IMR-90 (cell line): ENCODE measurements around the gene PRSS23. TPM values are rescaled to one million over a fixed set of nuclear protein-coding genes. Genes with fewer than 3 reads are reported as not detected.
A peak's percentile ranks its signal among the peaks of the same experiment; 100 is the strongest.

Source experiments
- ATAC-seq: fragments of 200-7000 bp; cut with Tn5 transposase; 2 replicates; pipeline ENCODE4 v1.9.1; 2020; ENCODE audit warnings: low read depth, mild to moderate bottlenecking, moderate library complexity
- BruUV-seq: library from RNA; stranded (reverse); fragments of 400-500 nt; replicated peaks from 2 replicates; lab custom pipeline; 2021; lab: Mats Ljungman, UMichigan
- CTCF ChIA-PET: fragments of 300-600 bp; formaldehyde crosslinking; extraction: SDS; loops from one replicate; lab custom pipeline; 2021; ENCODE audit warnings: antibody characterized with exemption; lab: Yijun Ruan, JAX
- POLR2A ChIA-PET: fragments of 300-600 bp; sonication (Branson Sonifier 250); formaldehyde crosslinking; loops from one replicate; lab custom pipeline; 2022; ENCODE audit warnings: antibody characterized with exemption; ENCODE audit not compliant: unreplicated experiment; lab: Charles Lee
- DNase-seq: peaks from one replicate; pipeline ENCODE4 v3.0.0; 2013
- H2AFZ ChIP-seq: replicated peaks from 2 replicates; pipeline ENCODE3; 2013; ENCODE audit warnings: low read length, mild to moderate bottlenecking; ENCODE audit not compliant: poor library complexity
- H2AK5ac ChIP-seq: 2 replicates; pipeline ENCODE4 v1.6.1; 2013; ENCODE audit warnings: low read depth, low read length, inconsistent platforms
- H2AK9ac ChIP-seq: replicated peaks from 2 replicates; pipeline ENCODE3; 2013; ENCODE audit warnings: mild to moderate bottlenecking, low read depth, low read length, moderate library complexity; ENCODE audit not compliant: poor library complexity
- H2BK120ac ChIP-seq: 2 replicates; pipeline ENCODE4 v1.6.1; 2013; ENCODE audit warnings: low read depth, low read length, inconsistent platforms
- H2BK15ac ChIP-seq: 3 replicates; pipeline ENCODE4 v1.6.1; 2013; ENCODE audit warnings: low read depth, low read length, inconsistent platforms
- H2BK20ac ChIP-seq: 2 replicates; pipeline ENCODE4 v1.6.1; 2013; ENCODE audit warnings: low read depth, mild to moderate bottlenecking, inconsistent platforms, low read length, moderate library complexity
- H2BK5ac ChIP-seq: 2 replicates; pipeline ENCODE4 v1.6.1; 2013; ENCODE audit warnings: mild to moderate bottlenecking, low read depth, low read length, inconsistent platforms; ENCODE audit not compliant: poor library complexity, severe bottlenecking
- H3K14ac ChIP-seq: replicated peaks from 2 replicates; pipeline ENCODE4 v1.6.1; 2013; ENCODE audit warnings: low read depth, low read length, inconsistent platforms
- H3K18ac ChIP-seq: 2 replicates; pipeline ENCODE4 v1.6.1; 2013; ENCODE audit warnings: low read depth, low read length, control low read depth
- H3K23ac ChIP-seq: 2 replicates; pipeline ENCODE4 v1.6.1; 2013; ENCODE audit warnings: low read depth, low read length, inconsistent platforms
- H3K27ac ChIP-seq: 2 replicates; pipeline ENCODE4 v1.5.1; 2013; ENCODE audit warnings: mild to moderate bottlenecking, control low read depth, low read length; ENCODE audit not compliant: insufficient read depth
- H3K27me3 ChIP-seq: 2 replicates; pipeline ENCODE4 v1.6.1; 2013; ENCODE audit warnings: low read length; ENCODE audit not compliant: control insufficient read depth, insufficient read depth
- H3K36me3 ChIP-seq: 2 replicates; pipeline ENCODE4 v1.6.1; 2013; ENCODE audit warnings: low read length, mixed read lengths; ENCODE audit not compliant: control insufficient read depth, insufficient read depth
- H3K4ac ChIP-seq: 2 replicates; pipeline ENCODE4 v1.6.1; 2013; ENCODE audit warnings: low read depth, low read length, inconsistent platforms
- H3K4me1 ChIP-seq: 2 replicates; pipeline ENCODE4 v1.6.1; 2013; ENCODE audit warnings: low read length, mixed read lengths; ENCODE audit not compliant: control insufficient read depth, insufficient read depth
- H3K4me2 ChIP-seq: 2 replicates; pipeline ENCODE4 v1.6.1; 2013; ENCODE audit warnings: low read depth, mild to moderate bottlenecking, control low read depth, low read length, moderate library complexity
- H3K4me3 ChIP-seq: 2 replicates; pipeline ENCODE4 v1.5.1; 2013; ENCODE audit warnings: low read depth, mild to moderate bottlenecking, control low read depth, low read length, moderate library complexity; ENCODE audit not compliant: insufficient read depth
- H3K56ac ChIP-seq: 2 replicates; pipeline ENCODE4 v1.6.1; 2013; ENCODE audit warnings: low read length, inconsistent platforms; ENCODE audit not compliant: insufficient read depth; ENCODE audit errors: extremely low read depth
- H3K79me1 ChIP-seq, 2 experiments: 2 replicates each; pipeline ENCODE4 v1.6.1; 2013; ENCODE audit warnings: low read length in 2 of 2, inconsistent platforms in 1 of 2, low read depth in 1 of 2
- H3K9ac ChIP-seq: 2 replicates; pipeline ENCODE4 v1.6.1; 2013; ENCODE audit warnings: low read depth, low read length, control low read depth
- H3K9me1 ChIP-seq: 2 replicates; pipeline ENCODE4 v1.6.1; 2013; ENCODE audit warnings: low read length, inconsistent platforms; ENCODE audit not compliant: insufficient read depth
- H3K9me3 ChIP-seq: 2 replicates; pipeline ENCODE4 v1.6.1; 2013; ENCODE audit warnings: low read length; ENCODE audit not compliant: control insufficient read depth, insufficient read depth
- H4K20me1 ChIP-seq: 2 replicates; pipeline ENCODE4 v1.6.1; 2013; ENCODE audit warnings: low read length, inconsistent platforms; ENCODE audit not compliant: insufficient read depth
- H4K5ac ChIP-seq: 2 replicates; pipeline ENCODE4 v1.6.1; 2013; ENCODE audit warnings: mild to moderate bottlenecking, low read depth, low read length, control low read depth
- H4K8ac ChIP-seq, 2 experiments: 2 replicates each; pipeline ENCODE4 v1.6.1; 2013; ENCODE audit warnings: low read depth in 2 of 2, low read length in 2 of 2, control low read depth in 1 of 2, inconsistent platforms in 1 of 2
- H4K91ac ChIP-seq: 2 replicates; pipeline ENCODE4 v1.6.1; 2013; ENCODE audit warnings: low read depth, low read length, inconsistent platforms; ENCODE audit not compliant: insufficient read depth
- BHLHE40 ChIP-seq: fragments of 150-350 bp; IDR thresholded peaks from 2 replicates; pipeline ENCODE4 v1.6.1; 2016; ENCODE audit warnings: mild to moderate bottlenecking, low read depth, low read length
- CEBPB ChIP-seq: IDR thresholded peaks from 2 replicates; pipeline ENCODE4 v1.6.1; 2012; ENCODE audit warnings: low read depth, low read length, improper control_type of control experiment
- CHD1 ChIP-seq: IDR thresholded peaks from 2 replicates; pipeline ENCODE4 v1.6.1; 2012; ENCODE audit warnings: low read depth, low read length, improper control_type of control experiment
- MAFK ChIP-seq: IDR thresholded peaks from 2 replicates; pipeline ENCODE4 v1.6.1; 2012; ENCODE audit warnings: low read depth, low read length, improper control_type of control experiment
- MAZ ChIP-seq: IDR thresholded peaks from 2 replicates; pipeline ENCODE4 v1.6.1; 2012; ENCODE audit warnings: low read depth, mild to moderate bottlenecking, low read length, improper control_type of control experiment, moderate library complexity, borderline replicate concordance
- MXI1 ChIP-seq: IDR thresholded peaks from 2 replicates; pipeline ENCODE4 v1.6.1; 2012; ENCODE audit warnings: low read depth, mild to moderate bottlenecking, low read length, moderate library complexity, borderline replicate concordance
- NFE2L2 ChIP-seq: fragments of 150-350 bp; IDR thresholded peaks from 2 replicates; pipeline ENCODE4 v1.6.1; 2016; ENCODE audit warnings: low read depth, mild to moderate bottlenecking, low read length
- POLR2A ChIP-seq: IDR thresholded peaks from 2 replicates; pipeline ENCODE4 v1.6.1; 2012; ENCODE audit warnings: mild to moderate bottlenecking, low read depth, low read length
- RCOR1 ChIP-seq: IDR thresholded peaks from 2 replicates; pipeline ENCODE4 v1.6.1; 2012; ENCODE audit warnings: mild to moderate bottlenecking, low read length, improper control_type of control experiment; ENCODE audit not compliant: insufficient replicate concordance
- WGBS, 2 experiments: methylation state at CpG; one replicate each; pipeline versions ENCODE4 v1.1.5 to v1.1.7; 2013; ENCODE audit warnings: missing lambda C conversion rate in 2 of 2; ENCODE audit not compliant: insufficient read length in 1 of 2; ENCODE audit errors: extremely low coverage in 2 of 2; 5-methylcytosine and 5-hydroxymethylcytosine counted together
- dilution Hi-C: fragments of 300-500 bp; cut with HindIII; formaldehyde crosslinking; loops from one replicate; pipeline ENCODE4 v1.14.3; 2018; ENCODE audit warnings: low sequenced_read_pairs; ENCODE audit not compliant: unreplicated experiment
- in situ Hi-C: fragments of 300-500 bp; cut with MboI; formaldehyde crosslinking; loops from 3 replicates; pipeline ENCODE4 v1.14.3; 2019; ENCODE audit warnings: low sequenced_read_pairs, inconsistent platforms, mixed read lengths
- intact Hi-C: fragments of 100-400 bp; cut with micrococcal nuclease; formaldehyde crosslinking; loops from 2 replicates; pipeline ENCODE4 v1.10.0; 2022
- polyA plus RNA-seq, 3 experiments: library from polyadenylated mRNA; depleted of rRNA; stranded (reverse); fragments of >200 nt; gene quantifications; 2 replicates each; pipeline ENCODE4 v1.2.3, GENCODE V29; 2012; ENCODE audit warnings: low replicate concordance in 1 of 3
- total RNA-seq: library from RNA; depleted of rRNA; stranded (reverse); fragments of >200 nt; gene quantifications from 2 replicates; pipeline ENCODE4 v1.2.3, GENCODE V29; 2012
- TF ChIP-seq, protein P1 (sequence below): fragments of 150-350 bp; IDR thresholded peaks from 2 replicates; pipeline ENCODE4 v1.6.1; 2016; ENCODE audit warnings: low read depth, mild to moderate bottlenecking, low read length, moderate library complexity, borderline replicate concordance
- TF ChIP-seq, protein P2 (sequence below): fragments of 150-350 bp; IDR thresholded peaks from 2 replicates; pipeline ENCODE4 v1.6.1; 2017; ENCODE audit warnings: mild to moderate bottlenecking, antibody characterized with exemption, low read length, low read depth

The PRSS23 gene
- total and polyA plus RNA-seq, 2 of the 4 experiments (the other 2 are of a cell fraction), result 100 to 199 TPM

DNA sequence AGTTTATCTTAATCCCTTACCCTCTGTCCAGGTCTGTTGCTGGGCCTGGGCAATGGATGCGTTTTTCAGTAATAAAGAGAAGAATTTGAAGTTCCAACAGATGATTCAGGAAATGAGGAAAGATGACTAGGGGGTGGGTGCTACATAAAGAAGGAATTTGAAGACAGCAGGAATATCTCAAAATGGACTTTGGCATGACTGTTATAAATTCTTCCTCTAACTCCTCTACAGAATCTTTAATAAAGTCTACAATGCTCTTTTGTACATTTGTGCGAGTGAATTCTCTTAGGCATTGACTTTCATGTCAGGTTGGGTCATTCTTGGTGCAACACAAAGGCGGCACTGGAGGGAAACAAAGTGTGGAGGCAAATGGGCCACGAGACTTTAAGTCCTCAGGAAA, 35.1 kb upstream of the PRSS23 start:
- Histone ChIP-seq H2BK20ac (no peak overlapping the region), H4K20me1 (no peaks in the 10 kb centered on the region), H3K9ac (no peak overlapping the region), H3K4ac (no peak overlapping the region), H3K23ac (no peak overlapping the region), H3K4me3 (no peak overlapping the region), H2AFZ (no peak overlapping the region), H2AK9ac (no peak overlapping the region), H2BK15ac (no peak overlapping the region), H3K4me1 (peaks cover 10% of the 10 kb centered on the region; the same call in 1 of the 2 replicates), H2BK5ac (no peak overlapping the region), H3K14ac (no peak overlapping the region; the same call in 1 of the 2 replicates), H2BK120ac (no peak overlapping the region), H3K27me3 (no peaks in the 10 kb centered on the region), H3K9me1 (peaks cover 4% of the 10 kb centered on the region; the same call in 1 of the 2 replicates), H4K91ac (no peak overlapping the region), H4K5ac (no peak overlapping the region), H2AK5ac (no peak overlapping the region), H3K4me2 (no peak overlapping the region), H3K79me1 (no peaks in the 10 kb centered on the region), H3K18ac (no peak overlapping the region), H3K56ac (no peak overlapping the region), H4K8ac (no peak overlapping the region), H3K36me3 (no peaks in the 10 kb centered on the region), H3K9me3 (no peaks in the 10 kb centered on the region), H3K27ac (no peak overlapping the region)
- ChIA-PET CTCF (no interaction called here), POLR2A (no interaction called here)
- DNase-seq, result peak; percentile 46
- WGBS, 2 experiments, result no CpG with 5 or more reads among the region's 4 CpGs
- intact Hi-C loops, result no loop called here
- no TSS peak for BruUV-seq
- ATAC-seq, result no peak
- dilution Hi-C loops, result no loop called here
- no peak for TF ChIP-seq MAZ
- TF ChIP-seq CHD1, result no peak
- no peak for TF ChIP-seq MAFK
- no peak for TF ChIP-seq CEBPB
- TF ChIP-seq, protein P1, sequence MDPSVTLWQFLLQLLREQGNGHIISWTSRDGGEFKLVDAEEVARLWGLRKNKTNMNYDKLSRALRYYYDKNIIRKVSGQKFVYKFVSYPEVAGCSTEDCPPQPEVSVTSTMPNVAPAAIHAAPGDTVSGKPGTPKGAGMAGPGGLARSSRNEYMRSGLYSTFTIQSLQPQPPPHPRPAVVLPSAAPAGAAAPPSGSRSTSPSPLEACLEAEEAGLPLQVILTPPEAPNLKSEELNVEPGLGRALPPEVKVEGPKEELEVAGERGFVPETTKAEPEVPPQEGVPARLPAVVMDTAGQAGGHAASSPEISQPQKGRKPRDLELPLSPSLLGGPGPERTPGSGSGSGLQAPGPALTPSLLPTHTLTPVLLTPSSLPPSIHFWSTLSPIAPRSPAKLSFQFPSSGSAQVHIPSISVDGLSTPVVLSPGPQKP, result no peak
- TF ChIP-seq RCOR1, result no peak
- TF ChIP-seq MXI1, result no peak
- TF ChIP-seq, protein P2, sequence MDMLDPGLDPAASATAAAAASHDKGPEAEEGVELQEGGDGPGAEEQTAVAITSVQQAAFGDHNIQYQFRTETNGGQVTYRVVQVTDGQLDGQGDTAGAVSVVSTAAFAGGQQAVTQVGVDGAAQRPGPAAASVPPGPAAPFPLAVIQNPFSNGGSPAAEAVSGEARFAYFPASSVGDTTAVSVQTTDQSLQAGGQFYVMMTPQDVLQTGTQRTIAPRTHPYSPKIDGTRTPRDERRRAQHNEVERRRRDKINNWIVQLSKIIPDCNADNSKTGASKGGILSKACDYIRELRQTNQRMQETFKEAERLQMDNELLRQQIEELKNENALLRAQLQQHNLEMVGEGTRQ, result no peak
- no peak for TF ChIP-seq POLR2A
- TF ChIP-seq NFE2L2, result no peak
- TF ChIP-seq BHLHE40, result no peak
- in situ Hi-C loops, result no loop called here
